ENCODE measurements around the gene CELSR1.

Gene CELSR1

DNA sequence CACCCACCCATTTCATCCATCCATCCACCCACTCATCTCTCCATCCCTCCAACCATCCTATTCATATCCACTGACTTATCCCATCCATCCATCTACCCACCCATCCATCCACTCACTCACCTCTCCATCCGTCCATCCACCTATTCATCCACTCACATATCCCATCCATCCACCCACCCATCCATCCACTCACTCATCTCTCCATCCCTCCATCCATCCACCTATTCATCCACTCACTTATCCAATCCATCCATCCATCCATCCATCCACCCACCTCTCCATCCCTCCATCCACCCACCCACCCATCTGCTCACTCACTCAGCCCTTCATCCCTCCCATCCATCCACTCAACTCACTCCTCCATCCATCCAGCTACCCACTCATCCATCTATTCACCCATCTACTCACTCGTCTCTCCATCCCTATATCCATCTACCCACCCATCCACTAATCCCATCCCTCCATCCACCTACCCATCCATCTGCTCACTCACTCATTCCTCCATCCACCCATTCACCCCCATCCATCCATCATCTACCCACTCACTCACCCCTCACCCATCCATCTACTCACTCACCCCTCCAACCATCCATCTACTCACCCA is 165.7 kb downstream of the CELSR1 start:
- no peak for TF ChIP-seq TCF4 (CRISPR knock-in tag; IDR thresholded peaks at IDR 0.05; ENCODE audit: borderline replicate concordance)
- no peak for TF ChIP-seq BACH2 (CRISPR knock-in tag; IDR thresholded peaks at IDR 0.05; ENCODE audit: borderline replicate concordance)
- no peak for TF ChIP-seq POU6F1 (CRISPR knock-in tag; IDR thresholded peaks at IDR 0.05; ENCODE audit: borderline replicate concordance, low read depth)
- TF ChIP-seq CSDC2 (CRISPR knock-in tag; IDR thresholded peaks at IDR 0.05): no peak
- TF ChIP-seq SNAI2 (CRISPR knock-in tag; IDR thresholded peaks at IDR 0.05): no peak
- TF ChIP-seq TOX (CRISPR knock-in tag; IDR thresholded peaks at IDR 0.05; ENCODE audit: borderline replicate concordance): no peak
- TF ChIP-seq OSR1 (CRISPR knock-in tag; IDR thresholded peaks at IDR 0.05): no peak
- TF ChIP-seq ZFP30 (CRISPR knock-in tag; IDR thresholded peaks at IDR 0.05): no peak
- no peak for ATAC-seq

GRCh38 chr22:46370584-46371291 is 166.7 kb downstream of the CELSR1 start:
- TF ChIP-seq GLIS3 (CRISPR knock-in tag; IDR thresholded peaks at IDR 0.05): no peak
- no peak for TF ChIP-seq ZNF70 (CRISPR knock-in tag; IDR thresholded peaks at IDR 0.05)
- TF ChIP-seq SNAI2 (CRISPR knock-in tag; IDR thresholded peaks at IDR 0.05): no peak
- no peak for TF ChIP-seq ZFP30 (CRISPR knock-in tag; IDR thresholded peaks at IDR 0.05)
- no peak for TF ChIP-seq ZNF565 (CRISPR knock-in tag; conservative IDR thresholded peaks at IDR 0.05; ENCODE audit: low read depth)
- no peak for TF ChIP-seq OSR1 (CRISPR knock-in tag; IDR thresholded peaks at IDR 0.05)
- no peak for TF ChIP-seq CSRNP3 (CRISPR knock-in tag; IDR thresholded peaks at IDR 0.05)
- TF ChIP-seq ZNF8 (CRISPR knock-in tag; IDR thresholded peaks at IDR 0.05): no peak
- TF ChIP-seq BACH2 (CRISPR knock-in tag; IDR thresholded peaks at IDR 0.05; ENCODE audit: borderline replicate concordance): no peak
- no peak for TF ChIP-seq RARB (CRISPR knock-in tag; IDR thresholded peaks at IDR 0.05)
- TF ChIP-seq POU6F1 (CRISPR knock-in tag; IDR thresholded peaks at IDR 0.05; ENCODE audit: borderline replicate concordance, low read depth): no peak
- TF ChIP-seq ZC3H10 (CRISPR knock-in tag; IDR thresholded peaks at IDR 0.05): no peak
- ATAC-seq: no peak

DNA sequence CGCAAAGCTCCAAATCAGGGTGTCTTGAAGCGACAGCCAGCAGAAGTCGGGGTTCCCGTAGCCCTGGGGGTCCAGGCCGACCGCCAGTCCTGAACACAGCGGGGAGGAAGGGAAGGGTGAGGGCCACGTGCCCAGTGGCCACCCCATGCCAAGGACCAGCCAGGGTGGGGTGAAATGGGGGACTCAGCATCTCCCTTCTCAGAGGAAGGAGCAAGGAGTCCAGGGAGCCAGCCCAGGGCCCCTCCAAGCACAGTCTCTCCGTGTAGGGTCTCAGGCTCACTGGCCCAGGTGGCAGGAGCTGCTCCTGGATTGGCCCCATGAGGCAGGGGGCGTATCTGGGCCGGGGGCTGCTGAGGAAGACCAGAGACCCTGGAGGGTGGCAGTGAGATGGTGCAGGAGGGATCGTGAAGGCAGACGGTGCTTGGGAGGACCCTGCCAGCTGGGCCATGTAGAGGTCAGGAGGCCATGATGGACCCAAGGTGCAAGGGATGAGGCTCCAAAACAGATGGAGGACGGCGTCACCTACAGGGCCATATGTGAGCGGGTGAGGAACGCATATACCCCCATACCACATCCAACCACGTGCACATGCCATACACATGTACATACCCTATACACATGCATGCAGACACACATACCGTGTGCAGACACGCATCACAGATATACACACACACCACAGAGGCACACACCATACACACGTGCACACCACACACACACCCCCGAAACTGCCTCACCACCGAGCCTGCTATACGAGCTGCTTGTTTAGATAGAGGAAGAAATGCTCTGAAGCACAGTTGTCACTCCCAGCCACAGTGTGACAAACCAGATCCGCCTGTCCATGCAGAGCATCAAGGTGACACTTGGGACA is 167.5 kb downstream of the CELSR1 start:
- ATAC-seq: no peak
- TF ChIP-seq RARB (CRISPR knock-in tag; IDR thresholded peaks at IDR 0.05): no peak
- TF ChIP-seq ZNF70 (CRISPR knock-in tag; IDR thresholded peaks at IDR 0.05): no peak
- no peak for TF ChIP-seq CREB5 (CRISPR knock-in tag; IDR thresholded peaks at IDR 0.05; ENCODE audit: low read depth)
- no peak for TF ChIP-seq OSR1 (CRISPR knock-in tag; IDR thresholded peaks at IDR 0.05)
- TF ChIP-seq ISL1 (CRISPR knock-in tag; IDR thresholded peaks at IDR 0.05): no peak

- no peak for ATAC-seq
- TF ChIP-seq ZFP3 (CRISPR knock-in tag; IDR thresholded peaks at IDR 0.05): no peak
- TF ChIP-seq PPARA (CRISPR knock-in tag; IDR thresholded peaks at IDR 0.05; ENCODE audit: borderline replicate concordance): no peak
- no peak for TF ChIP-seq ESRRG (CRISPR knock-in tag; IDR thresholded peaks at IDR 0.05)
- no peak for TF ChIP-seq TOX (CRISPR knock-in tag; IDR thresholded peaks at IDR 0.05; ENCODE audit: borderline replicate concordance)
- no peak for TF ChIP-seq ARNTL (CRISPR knock-in tag; IDR thresholded peaks at IDR 0.05; ENCODE audit: borderline replicate concordance, low read depth)
- no peak for TF ChIP-seq POU6F1 (CRISPR knock-in tag; IDR thresholded peaks at IDR 0.05; ENCODE audit: borderline replicate concordance, low read depth)
- TF ChIP-seq, protein P1, sequence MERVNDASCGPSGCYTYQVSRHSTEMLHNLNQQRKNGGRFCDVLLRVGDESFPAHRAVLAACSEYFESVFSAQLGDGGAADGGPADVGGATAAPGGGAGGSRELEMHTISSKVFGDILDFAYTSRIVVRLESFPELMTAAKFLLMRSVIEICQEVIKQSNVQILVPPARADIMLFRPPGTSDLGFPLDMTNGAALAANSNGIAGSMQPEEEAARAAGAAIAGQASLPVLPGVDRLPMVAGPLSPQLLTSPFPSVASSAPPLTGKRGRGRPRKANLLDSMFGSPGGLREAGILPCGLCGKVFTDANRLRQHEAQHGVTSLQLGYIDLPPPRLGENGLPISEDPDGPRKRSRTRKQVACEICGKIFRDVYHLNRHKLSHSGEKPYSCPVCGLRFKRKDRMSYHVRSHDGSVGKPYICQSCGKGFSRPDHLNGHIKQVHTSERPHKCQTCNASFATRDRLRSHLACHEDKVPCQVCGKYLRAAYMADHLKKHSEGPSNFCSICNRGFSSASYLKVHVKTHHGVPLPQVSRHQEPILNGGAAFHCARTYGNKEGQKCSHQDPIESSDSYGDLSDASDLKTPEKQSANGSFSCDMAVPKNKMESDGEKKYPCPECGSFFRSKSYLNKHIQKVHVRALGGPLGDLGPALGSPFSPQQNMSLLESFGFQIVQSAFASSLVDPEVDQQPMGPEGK (CRISPR knock-in tag; IDR thresholded peaks at IDR 0.05; ENCODE audit: borderline replicate concordance): no peak
- no peak for TF ChIP-seq ZNF8 (CRISPR knock-in tag; IDR thresholded peaks at IDR 0.05)
Measured at GRCh38 chr22:46368871-46369715, 168.3 kb downstream of the CELSR1 start.
